ENCODE data around the gene TMTC2.

DNA sequence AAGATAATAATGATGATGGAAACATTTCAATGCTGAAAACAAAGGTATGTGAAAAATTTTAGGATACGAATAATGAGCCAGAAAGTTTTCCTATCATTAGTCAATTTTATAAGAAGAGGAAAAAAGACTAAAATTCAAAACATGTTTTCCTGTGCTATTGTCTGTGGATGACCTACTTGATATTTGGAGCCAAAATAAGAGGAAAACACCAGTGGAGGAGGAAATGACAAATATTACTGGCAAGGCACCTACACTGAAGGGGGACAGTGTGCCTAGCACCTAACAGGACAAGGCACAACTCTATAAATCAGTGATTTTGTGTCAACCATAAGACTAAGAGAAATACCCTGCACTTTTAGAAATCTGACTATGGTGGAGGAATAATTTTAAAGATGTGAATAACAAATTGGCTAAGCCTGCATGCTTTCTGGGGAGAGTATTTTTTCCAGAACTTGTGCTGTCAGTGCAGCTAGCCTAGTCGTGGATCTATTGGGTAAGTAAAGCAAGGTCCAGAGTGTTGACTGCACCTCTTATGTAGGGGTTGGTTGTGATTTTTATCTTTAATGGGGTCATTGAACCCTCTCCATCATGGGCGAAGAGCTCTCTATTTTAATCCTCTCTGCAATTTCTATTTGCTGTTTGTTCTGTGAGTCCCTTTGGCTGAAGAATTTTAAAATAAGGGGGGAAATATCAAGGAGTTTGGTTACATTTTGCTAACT is 398.0 kb downstream of the TMTC2 start:
- no peak for TF ChIP-seq CTCF (IDR thresholded peaks at IDR 0.05; ENCODE audit: insufficient read depth, low read length, poor library complexity, severe bottlenecking)
- TF ChIP-seq EZH2phosphoT487 (conservative IDR thresholded peaks at IDR 0.05; ENCODE audit: low read length): no peak

Measured in SU-DHL-6 (cell line).